Measurements from ENCODE around the gene TMEM95. TPM values are rescaled to one million over a fixed set of nuclear protein-coding genes. Genes with fewer than 3 reads are reported as not detected.
A peak's percentile ranks its signal among the peaks of the same experiment; 100 is the strongest.

Gene TMEM95
- total RNA-seq, 2 donors from 2014 or later: not detected

DNA sequence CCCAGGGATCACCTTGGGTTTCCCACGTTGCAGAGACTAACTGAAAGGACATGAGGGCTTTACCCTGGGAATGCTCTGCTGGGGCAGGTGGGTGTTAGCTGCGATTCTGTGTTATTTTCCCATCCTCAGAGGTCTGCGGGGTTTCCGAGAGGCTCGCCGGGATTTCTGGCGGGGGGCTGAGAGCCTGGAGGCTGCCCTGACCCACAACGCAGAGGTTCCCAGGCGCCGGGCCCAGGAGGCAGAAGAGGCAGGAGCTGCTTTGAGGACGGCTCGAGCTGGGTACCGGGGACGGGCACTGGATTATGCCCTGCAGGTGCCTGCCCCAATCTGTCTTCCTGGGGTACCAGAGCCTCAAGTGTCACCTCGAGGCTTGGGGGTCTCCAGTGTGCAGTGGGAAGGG is 11.7 kb upstream of the TMEM95 start:
- Mint-ChIP-seq H3K4me3 (no peak overlapping the region), H3K4me1 (peaks cover 12% of the 10 kb centered on the region), H3K27me3 (no peaks in the 10 kb centered on the region), H3K27ac (peak overlapping the region; percentile 34), H3K36me3 (ENCODE audit: low read depth) (peaks cover 7% of the 10 kb centered on the region)
- H3K9me3 ChIP-seq (ENCODE audit: control insufficient read depth, low read length, poor library complexity, severe bottlenecking): no peaks in the 10 kb centered on the region
- DNase-seq: no peak
- no peak for ATAC-seq

DNA sequence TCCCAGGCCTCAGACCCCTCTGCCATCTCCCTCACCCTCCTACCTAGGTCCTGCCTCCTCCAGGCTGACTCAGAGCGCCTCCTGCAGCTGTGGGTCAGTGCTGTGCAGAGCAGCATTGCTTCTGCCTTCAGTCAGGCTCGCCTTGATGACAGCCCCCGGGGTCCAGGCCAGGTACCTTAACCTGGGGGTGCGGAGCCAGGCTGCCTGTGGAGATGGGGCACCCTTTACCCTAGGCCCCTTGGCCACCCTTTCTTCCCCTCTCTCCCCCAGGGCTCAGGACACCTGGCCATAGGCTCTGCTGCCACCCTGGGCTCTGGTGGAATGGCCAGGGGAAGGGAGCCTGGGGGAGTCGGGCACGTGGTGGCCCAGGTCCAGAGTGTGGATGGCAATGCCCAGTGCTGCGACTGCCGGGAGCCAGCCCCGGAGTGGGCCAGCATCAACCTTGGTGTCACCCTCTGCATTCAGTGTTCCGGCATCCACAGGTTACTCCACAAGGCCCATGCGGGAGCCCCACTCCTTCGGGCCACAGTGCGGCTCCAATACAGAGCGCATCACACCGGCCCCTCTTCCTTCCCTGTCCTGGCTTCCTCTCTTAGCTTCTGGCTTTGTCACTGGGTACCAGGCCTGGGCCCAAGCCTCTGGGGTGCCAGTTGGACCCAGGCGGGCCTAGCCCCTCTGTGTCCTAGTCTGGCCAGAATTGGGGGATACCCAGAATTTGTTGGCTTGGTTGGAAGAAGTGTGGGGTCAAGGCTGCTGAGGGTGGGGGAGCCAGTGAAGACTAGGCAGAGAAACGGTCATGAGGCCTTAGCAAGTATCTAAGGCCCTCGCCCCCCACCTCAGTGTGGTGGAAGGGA is 8.0 kb upstream of the TMEM95 start:
- H3K9me3 ChIP-seq (ENCODE audit: control insufficient read depth, low read length, poor library complexity, severe bottlenecking): no peaks in the 10 kb centered on the region
- H3K4me1 Mint-ChIP-seq: peaks cover 21% of the 10 kb centered on the region
- DNase-seq (no peak), ATAC-seq (no peak)
- H3K4me3 Mint-ChIP-seq: no peak overlapping the region
- H3K27ac Mint-ChIP-seq: peak overlapping the region; percentile 56
- H3K27me3 Mint-ChIP-seq: no peaks in the 10 kb centered on the region
- H3K36me3 Mint-ChIP-seq (ENCODE audit: low read depth): peaks cover 7% of the 10 kb centered on the region

DNA sequence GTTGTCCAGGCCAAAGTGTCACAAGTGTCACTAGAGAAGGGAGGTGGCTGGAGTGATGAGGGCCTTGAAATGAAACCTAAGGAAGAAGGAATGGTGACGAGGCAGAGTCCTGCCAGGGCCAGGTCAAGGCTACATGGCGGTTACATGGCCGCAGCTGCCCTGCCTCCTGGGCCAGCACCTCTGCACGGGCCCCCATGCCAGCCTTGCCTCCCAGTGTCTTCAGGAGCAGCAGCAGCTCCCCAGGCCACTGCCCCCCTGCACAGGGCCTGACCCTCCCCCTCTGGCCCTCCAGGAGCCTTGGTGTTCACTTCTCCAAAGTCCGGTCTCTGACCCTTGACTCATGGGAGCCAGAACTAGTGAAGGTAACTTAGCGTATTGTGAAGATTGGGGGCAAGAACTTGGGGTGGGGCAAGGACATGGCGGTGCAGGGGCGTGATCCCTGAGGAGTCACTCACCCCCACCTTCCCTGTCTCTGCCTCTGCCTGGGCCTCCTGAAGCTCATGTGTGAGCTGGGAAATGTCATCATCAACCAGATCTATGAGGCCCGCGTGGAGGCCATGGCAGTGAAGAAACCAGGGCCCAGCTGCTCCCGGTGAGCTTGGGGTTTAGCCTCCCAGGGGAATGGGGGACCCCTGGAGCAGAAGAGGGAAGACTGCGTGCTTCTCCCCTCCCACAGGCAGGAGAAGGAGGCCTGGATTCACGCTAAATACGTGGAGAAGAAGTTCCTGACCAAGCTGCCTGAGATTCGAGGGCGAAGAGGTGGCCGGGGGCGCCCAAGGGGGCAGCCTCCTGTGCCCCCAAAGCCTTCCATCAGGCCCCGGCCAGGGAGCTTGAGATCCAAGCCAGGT is 7.1 kb upstream of the TMEM95 start:
- peaks cover 7% of the 10 kb centered on the region for H3K36me3 Mint-ChIP-seq (ENCODE audit: low read depth)

DNA sequence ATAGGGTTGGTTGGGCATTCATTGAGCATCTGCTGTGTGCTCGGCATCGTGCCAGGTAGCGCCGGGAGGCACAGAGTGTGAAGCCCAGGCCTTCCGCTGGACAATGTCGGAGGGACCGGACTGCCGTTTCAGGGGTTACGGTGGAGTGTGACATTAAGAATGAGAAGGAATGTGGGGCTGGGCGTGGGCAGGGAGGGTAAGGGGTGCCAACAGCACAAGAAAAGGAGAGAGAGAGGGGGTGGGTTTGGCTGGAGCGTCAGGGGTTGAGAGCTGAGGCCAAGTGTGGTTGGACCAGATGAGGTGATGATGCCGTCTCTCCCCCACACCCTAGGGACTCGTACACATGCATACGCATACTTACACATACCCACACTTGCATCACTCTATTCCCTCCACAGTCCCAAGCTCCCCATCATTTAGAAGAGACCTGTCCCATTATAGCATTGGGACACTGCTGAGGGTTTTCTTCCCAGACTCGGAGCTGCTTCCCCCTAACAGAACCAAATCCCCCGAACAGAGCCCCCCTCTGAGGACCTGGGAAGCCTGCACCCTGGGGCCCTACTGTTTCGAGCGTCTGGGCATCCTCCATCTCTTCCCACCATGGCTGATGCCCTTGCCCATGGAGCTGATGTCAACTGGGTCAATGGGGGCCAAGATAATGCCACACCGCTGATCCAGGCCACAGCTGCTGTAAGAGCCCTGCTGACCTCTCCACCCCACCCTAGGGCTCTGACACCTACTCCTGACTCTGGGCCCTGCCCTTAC is 6.3 kb upstream of the TMEM95 start:
- peak overlapping the region; percentile 77 for H3K27ac Mint-ChIP-seq
- no peak for ATAC-seq
- DNase-seq: no peak
- H3K27me3 Mint-ChIP-seq: no peaks in the 10 kb centered on the region
- peaks cover 7% of the 10 kb centered on the region for H3K36me3 Mint-ChIP-seq (ENCODE audit: low read depth)
- peaks cover 27% of the 10 kb centered on the region for H3K4me1 Mint-ChIP-seq
- peak overlapping the region; percentile 45 for H3K4me3 Mint-ChIP-seq
- H3K9me3 ChIP-seq (ENCODE audit: control insufficient read depth, low read length, poor library complexity, severe bottlenecking): no peaks in the 10 kb centered on the region

More for the DNA sequence above, 7.1 kb upstream of the TMEM95 start:
- Mint-ChIP-seq H3K27ac (peak overlapping the region; percentile 77), H3K4me3 (peak overlapping the region; percentile 45), H3K4me1 (peaks cover 27% of the 10 kb centered on the region), H3K27me3 (no peaks in the 10 kb centered on the region)
- no peaks in the 10 kb centered on the region for H3K9me3 ChIP-seq (ENCODE audit: control insufficient read depth, low read length, poor library complexity, severe bottlenecking)
- ATAC-seq (no peak), DNase-seq (no peak)

DNA sequence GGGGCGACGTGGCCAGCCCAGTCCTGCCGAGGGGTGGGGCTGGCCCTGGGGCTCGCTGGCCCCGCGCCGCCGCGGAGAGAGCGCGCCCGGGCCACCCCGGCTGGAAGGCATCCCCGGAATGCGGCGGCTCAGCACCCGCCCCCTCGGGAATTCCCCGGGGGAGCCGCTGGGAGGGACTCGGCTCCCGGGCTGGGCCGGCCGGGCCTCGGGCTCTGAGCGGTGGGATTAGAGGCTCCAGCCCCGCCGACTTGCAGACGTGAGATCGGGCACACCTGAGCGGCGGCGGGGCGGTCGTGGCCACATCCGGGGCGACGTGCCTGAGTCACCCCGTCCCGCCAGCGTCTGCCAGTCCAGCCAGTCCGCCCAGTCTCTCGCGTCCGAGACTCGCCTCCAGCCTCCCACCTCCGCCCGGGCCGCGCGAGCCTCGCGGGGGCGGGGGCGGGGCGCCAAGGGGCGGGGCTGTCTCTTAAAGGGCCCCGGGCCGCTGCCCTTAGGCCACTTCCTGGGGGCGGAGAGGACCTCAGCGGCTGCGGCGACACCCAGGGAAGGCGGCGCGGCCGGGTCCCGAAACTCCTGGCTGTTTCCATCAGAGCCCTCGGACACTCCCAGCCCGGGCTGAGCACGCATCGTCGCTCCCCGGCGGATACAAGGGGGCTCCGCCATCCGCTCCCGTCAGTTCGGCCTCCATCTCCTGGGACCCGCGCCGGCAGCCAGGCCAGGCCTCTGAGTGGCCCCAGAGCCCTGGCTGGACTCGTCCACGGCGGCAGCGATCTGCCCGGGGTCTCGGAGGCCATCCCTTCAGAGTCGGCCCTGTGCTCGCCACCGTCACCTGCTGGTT is 3.1 kb upstream of the TMEM95 start, which contains the start of gene KCTD11:
TSS of gene KCTD11 (plus strand) at position 498 of the 838 bp plus-strand sequence.
- Mint-ChIP-seq H3K27me3 (no peaks in the 10 kb centered on the region), H3K36me3 (ENCODE audit: low read depth) (peaks cover 4% of the 10 kb centered on the region)
- ATAC-seq: peak; percentile 52

DNA sequence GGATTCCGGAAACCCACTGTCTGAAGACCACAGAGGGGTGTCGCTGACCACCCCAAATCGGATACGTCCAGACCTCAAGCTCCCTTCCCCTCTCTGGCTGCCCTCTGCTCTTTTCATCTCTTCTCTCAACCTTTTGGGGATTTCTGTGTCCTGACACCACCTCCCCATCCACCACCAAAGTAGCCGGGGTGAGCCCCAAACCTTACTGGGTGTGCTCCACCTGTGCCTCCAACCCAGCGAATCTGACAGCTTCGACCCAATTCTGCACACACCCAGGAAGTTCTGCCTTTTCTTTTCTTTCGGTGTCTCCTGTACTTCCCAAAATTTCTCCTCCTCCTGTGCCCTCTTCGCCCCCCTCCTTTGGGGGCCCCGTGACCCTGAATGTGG is 2.5 kb upstream of the TMEM95 start:
- H3K27ac Mint-ChIP-seq: peak overlapping the region; percentile 94
- ATAC-seq (no peak), DNase-seq (no peak)
- no peaks in the 10 kb centered on the region for H3K27me3 Mint-ChIP-seq
- peaks cover 2% of the 10 kb centered on the region for H3K36me3 Mint-ChIP-seq (ENCODE audit: low read depth)
- H3K9me3 ChIP-seq (ENCODE audit: control insufficient read depth, low read length, poor library complexity, severe bottlenecking): no peaks in the 10 kb centered on the region
- H3K4me1 Mint-ChIP-seq: peaks cover 38% of the 10 kb centered on the region
- H3K4me3 Mint-ChIP-seq: peak overlapping the region; percentile 95

More for the DNA sequence above, 3.1 kb upstream of the TMEM95 start, which contains the start of gene KCTD11:
- no peaks in the 10 kb centered on the region for H3K9me3 ChIP-seq (ENCODE audit: control insufficient read depth, low read length, poor library complexity, severe bottlenecking)
- Mint-ChIP-seq H3K4me1 (peaks cover 38% of the 10 kb centered on the region), H3K27ac (peak within 1 kb of the TSS; percentile 94), H3K4me3 (peak within 1 kb of the TSS; percentile 95)
- peak; percentile 52 to 76 (median 74) for DNase-seq

DNA sequence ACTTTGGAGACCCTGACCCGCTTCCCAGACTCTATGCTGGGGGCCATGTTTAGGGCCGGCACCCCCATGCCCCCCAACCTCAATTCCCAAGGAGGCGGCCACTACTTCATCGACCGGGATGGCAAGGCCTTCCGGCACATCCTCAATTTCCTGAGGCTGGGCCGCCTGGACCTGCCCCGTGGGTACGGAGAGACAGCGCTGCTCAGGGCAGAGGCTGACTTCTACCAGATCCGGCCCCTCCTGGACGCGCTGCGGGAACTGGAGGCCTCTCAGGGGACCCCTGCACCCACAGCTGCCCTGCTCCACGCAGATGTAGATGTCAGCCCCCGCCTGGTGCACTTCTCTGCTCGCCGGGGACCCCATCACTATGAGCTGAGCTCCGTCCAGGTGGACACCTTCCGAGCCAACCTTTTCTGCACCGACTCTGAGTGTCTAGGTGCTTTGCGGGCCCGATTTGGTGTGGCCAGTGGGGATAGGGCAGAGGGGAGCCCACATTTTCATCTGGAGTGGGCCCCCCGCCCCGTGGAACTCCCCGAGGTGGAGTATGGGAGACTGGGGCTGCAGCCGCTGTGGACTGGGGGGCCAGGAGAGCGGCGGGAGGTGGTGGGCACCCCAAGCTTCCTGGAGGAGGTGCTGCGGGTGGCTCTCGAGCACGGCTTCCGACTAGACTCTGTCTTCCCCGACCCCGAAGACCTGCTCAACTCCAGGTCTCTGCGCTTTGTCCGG is 1.9 kb upstream of the TMEM95 start:
- DNase-seq: no peak
- H3K36me3 Mint-ChIP-seq (ENCODE audit: low read depth): peaks cover 2% of the 10 kb centered on the region
- H3K4me1 Mint-ChIP-seq: peaks cover 38% of the 10 kb centered on the region
- H3K4me3 Mint-ChIP-seq: peak overlapping the region; percentile 95
- no peaks in the 10 kb centered on the region for H3K9me3 ChIP-seq (ENCODE audit: control insufficient read depth, low read length, poor library complexity, severe bottlenecking)
- H3K27me3 Mint-ChIP-seq: no peaks in the 10 kb centered on the region
- no peak for ATAC-seq
- peak overlapping the region; percentile 94 for H3K27ac Mint-ChIP-seq

DNA sequence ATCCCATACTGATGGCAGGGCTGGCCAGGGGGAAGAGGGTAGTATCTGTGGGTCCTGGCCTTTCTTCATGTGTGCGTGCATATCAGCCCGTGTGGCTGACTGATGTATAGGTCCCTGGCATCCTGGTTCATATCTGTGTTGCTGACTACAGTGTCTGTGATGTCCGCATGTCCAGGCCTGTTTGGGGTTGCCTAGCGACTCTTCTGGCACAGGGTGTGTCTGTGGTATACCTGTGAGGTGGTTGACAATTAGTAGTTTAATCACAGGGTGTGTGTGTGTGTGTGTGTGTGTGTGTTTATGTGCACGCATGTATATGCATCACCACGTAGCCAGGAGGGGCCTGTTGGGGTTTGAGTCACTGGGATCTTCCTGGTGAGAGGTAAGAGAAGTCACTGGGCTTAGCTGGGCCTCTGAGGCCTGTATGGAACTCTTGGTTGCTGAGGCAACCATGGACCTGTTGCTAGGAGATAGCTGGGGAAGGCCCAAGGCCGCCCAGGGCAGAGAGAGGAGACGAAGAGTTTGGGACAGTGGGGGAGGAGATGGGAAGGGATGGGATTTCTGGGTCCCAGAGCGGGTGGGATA is 603 bp upstream of the TMEM95 start:
- DNase-seq (no peak), ATAC-seq (peak; percentile 8)
- peaks cover 32% of the 10 kb centered on the region for H3K4me1 Mint-ChIP-seq
- no peaks in the 10 kb centered on the region for H3K9me3 ChIP-seq (ENCODE audit: control insufficient read depth, low read length, poor library complexity, severe bottlenecking)
- H3K36me3 Mint-ChIP-seq (ENCODE audit: low read depth): no peaks in the 10 kb centered on the region
- no peaks in the 10 kb centered on the region for H3K27me3 Mint-ChIP-seq
- peak overlapping the region; percentile 24 for H3K27ac Mint-ChIP-seq
- H3K4me3 Mint-ChIP-seq: peak overlapping the region; percentile 31

DNA sequence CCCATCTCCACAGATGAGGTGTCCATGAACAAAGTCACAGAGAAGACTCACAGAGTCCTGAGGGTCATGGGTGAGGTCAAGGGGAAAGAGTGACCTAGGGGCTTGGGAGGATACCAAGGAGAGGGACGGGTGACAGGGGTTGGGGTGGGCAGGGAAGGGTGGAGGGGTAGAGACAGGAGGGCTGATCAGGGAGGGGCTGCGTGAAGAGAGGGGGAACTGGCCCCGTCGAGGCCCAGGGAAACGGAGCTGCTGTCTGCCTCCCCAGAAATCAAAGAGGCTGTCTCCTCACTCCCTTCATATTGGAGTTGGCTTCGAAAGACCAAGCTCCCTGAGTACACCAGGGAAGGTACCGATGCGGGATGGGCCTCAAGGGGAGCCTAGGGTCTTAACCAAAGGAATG is 617 bp downstream of the TMEM95 start:
- Mint-ChIP-seq H3K4me3 (no peak overlapping the region), H3K4me1 (peaks cover 26% of the 10 kb centered on the region), H3K27me3 (no peaks in the 10 kb centered on the region), H3K27ac (no peak overlapping the region), H3K36me3 (ENCODE audit: low read depth) (no peaks in the 10 kb centered on the region)
- DNase-seq (no peak), ATAC-seq (no peak)
- no peaks in the 10 kb centered on the region for H3K9me3 ChIP-seq (ENCODE audit: control insufficient read depth, low read length, poor library complexity, severe bottlenecking)

DNA sequence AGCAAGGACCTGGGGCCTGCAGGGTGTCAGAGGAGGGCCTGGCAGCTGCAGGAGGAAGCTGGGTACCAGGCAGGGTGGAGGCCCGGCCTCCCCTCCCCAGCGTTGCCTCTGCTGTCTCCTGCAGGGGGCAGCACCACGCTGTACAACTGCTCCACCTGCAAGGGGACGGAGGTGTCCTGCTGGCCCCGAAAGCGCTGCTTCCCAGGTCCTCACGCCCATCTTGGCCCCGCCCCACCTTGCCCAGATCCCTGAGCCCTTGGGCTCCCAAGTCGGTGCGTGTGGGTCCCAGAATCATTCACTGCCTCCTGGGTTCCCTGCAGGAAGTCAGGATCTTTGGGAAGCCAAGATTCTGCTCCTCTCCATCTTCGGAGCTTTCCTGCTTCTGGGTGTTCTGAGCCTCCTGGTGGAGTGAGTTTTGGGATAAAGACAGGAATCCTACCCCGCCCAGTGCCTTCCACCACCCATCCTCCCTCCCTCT is 1.2 kb downstream of the TMEM95 start:
- Mint-ChIP-seq H3K4me1 (peaks cover 24% of the 10 kb centered on the region), H3K27me3 (no peaks in the 10 kb centered on the region), H3K27ac (no peak overlapping the region), H3K4me3 (no peak overlapping the region), H3K36me3 (ENCODE audit: low read depth) (no peaks in the 10 kb centered on the region)
- DNase-seq: peak; percentile 69 to 83 (median 70)
- H3K9me3 ChIP-seq (ENCODE audit: control insufficient read depth, low read length, poor library complexity, severe bottlenecking): no peaks in the 10 kb centered on the region
- peak; percentile 61 for ATAC-seq

DNA sequence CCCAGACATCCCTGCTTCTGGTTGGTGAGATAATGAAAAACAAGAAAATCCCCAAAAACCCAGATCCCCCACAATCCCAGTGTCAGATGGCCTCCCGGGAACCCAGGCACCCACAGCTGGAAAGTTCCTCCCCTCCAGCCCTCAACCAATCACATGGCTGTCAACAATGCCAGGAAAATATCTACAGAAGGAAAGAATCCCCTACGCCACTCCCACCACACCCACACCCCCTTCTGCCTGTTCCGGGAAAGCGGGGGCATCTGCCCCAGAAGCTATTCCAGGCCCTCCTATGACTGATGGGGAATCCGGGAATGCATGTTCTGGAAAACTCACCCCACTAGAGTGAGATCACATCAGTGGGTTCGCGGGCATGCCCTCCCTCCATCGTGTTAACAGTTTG is 1.8 kb downstream of the TMEM95 start:
- H3K9me3 ChIP-seq (ENCODE audit: control insufficient read depth, low read length, poor library complexity, severe bottlenecking): no peaks in the 10 kb centered on the region
- H3K27ac Mint-ChIP-seq: no peak overlapping the region
- H3K27me3 Mint-ChIP-seq: peaks cover 4% of the 10 kb centered on the region
- no peaks in the 10 kb centered on the region for H3K36me3 Mint-ChIP-seq (ENCODE audit: low read depth)
- no peak overlapping the region for H3K4me3 Mint-ChIP-seq
- no peak for DNase-seq
- H3K4me1 Mint-ChIP-seq: peaks cover 21% of the 10 kb centered on the region
- ATAC-seq: no peak
